NCI-H2107 treated with DMSO at 0.1 percent for 48 hours (cell line): Measurements from ENCODE around the gene EVA1A.

Experiments
- DNase-seq: peaks from one replicate; lab custom pipeline; 2025; ENCODE audit not compliant: unreplicated experiment; lab: John Stamatoyannopoulos, UW

EVA1A gene

DNA sequence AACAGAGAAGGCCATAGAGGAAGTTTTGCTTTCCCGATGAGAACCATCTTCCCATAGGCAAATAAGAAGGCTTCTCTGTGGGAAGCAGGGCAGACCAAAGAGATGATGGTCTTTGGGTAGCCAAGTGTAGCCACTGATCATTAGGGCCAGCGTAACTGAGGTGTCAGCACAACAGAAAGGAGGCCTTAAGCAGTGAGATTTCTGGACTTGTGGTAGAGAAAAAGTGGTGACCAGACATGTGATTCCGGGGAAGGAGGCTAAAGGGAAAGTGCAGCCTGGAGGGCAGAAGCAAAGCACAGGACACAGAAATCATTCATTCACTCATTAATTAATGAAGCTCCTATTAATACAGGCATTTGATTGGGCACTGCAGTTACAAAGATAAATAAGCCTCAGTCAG lies 15.4 kb downstream of the EVA1A start:
- no peak for DNase-seq

DNA sequence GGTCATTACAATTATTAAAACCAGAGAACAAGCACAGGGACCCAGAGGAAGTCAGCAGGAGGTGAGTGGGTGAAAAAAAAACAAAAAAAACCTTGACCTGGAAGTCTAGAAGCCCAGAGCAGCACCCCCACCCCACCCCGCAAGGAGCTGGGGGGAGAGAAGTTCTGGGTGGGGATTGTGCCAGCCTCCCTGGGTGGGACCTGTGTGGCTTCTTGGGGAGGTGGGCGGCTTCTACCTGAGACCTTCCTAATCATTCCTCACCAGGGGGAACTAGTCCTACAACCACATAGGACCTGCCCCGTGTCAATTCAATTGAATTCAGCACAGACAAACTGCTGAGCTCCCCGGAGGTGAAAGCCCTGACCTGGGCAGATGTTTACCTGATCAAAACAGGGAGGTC lies 17.3 kb downstream of the EVA1A start:
- no peak for DNase-seq

DNA sequence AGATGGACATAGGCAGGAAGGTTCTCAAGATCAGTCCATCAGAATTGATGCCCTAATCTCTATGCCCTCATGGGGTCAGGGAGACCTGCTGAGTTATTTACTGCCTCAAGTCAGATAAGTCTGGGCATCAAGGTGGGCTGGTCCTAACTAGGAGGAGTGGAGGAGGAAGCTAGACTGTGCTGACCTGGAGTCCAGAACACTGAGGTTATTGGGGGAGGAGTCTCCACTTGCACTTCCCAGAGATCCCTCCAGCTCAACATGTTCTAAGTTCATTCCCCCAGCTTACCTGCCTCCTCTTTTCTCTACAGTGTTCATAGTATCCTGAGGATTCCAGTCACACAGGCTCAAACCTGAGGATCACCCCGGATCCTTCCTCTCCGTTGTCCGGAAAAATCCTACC lies 19.3 kb downstream of the EVA1A start:
- no peak for DNase-seq

DNA sequence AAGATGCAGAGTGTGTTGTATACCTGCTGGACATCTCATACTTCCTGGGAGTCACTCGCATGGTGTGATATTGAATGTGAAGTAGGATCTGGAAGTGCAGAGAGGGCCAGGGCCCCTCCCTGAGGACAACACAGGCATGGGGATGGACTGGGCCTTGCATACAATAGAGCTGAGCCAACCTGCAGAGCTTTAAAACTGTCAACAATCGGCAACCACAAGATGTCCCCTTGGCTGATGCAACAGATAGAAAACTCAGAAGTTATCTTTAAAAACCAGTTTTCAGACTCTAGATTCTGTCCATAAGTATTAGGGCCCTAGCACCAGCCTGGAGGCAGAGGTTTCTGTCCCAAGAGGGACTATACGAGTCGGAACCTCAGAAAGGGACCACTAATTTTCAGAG lies 19.7 kb downstream of the EVA1A start:
- no peak for DNase-seq

DNA sequence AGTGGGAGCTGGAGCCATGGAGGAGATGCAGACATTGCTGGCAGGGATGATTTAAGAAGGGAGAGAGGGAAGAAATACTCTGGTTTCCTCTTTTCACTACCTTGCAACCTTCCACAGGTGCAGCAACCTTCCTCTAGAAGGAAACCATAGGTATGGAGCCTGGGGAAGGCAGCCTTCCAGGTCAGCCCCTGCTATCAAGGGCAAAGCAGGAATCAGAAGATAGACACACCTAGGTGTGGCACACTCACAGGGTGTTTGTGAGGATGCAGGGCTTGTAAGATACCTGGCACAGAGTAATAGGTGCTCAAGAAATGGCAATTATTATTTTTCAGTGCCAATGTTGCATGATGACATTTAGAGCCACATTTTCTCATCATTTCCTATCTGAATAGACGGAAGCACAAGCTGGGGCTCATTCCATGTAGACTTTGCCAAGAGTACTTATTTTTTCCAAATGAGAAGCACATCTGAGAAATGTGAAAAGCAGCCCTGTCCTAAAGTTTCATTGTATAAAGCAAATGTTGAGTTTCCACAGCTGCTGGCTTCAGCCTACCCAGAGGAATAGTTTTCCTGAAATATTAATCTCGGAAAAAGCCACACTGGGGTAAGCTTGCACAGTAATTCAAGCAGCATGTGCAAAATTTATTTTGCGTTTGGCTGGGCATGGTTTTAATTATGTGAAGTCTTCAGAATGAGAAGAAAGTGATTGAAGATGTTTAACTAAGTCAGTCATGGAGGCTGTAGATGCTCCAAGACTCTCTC lies 20.6 kb downstream of the EVA1A start:
- no peak for DNase-seq

DNA sequence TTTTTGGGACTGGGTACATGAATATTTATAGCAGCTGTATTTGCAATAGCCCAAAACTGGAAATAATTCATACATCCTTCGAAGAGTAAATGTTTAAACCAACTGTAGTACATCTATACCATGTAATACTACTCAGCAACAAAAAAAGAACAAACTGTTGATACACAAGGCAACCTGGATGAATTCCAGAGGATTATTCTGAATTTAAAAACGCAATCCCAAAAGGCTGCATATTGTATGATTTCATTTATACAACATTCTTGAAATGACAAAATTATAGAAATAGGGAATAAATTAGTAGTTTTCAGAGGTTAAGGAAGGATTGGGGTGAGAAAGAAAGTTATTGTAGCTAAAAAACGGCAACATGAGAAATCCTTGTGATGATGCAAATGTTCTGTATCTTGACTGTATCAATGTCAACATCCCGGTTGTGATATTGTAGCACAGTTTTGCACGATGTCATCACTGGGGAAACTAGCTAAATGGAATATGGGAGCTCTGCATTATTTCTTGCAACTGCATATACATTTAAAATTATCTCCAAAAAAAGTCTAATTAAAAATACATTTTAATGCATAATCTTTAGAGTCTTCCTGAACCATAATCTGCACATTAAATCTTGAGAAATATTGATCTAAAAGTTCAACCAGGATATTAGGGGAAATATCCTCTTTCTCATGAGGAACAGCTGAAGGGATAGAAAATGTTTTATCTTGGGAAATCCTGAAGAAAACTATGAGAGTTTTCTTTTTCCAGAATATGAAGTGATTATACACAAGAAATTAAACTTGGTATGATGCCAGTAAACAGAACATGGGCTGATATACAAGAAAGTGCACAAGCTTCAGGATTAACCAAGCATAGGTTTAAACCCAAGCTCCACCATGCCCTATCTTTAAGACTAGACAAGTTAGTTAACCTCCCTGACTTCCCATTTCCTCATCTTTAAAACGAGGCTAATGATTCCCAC lies 21.9 kb downstream of the EVA1A start:
- DNase-seq: no peak

DNA sequence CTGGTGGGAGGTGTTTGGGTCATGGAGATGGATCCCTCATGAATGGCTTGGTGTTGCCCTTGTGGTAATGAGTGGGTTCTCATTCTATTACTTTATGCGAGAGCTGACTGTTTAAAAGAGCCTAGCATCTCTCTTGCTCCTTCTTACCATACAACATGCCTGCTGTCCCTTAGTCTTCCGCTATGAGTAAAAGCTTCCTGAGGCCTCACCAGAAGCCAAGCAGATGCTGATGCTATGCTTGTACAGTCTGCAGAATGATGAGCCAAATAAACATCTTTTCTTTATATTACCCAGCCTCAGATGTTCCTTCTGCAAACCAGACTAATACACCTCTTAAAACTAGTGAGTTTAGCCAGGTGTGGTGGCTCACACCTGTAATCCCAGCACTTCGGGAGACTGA lies 23.1 kb downstream of the EVA1A start:
- DNase-seq: no peak

DNA sequence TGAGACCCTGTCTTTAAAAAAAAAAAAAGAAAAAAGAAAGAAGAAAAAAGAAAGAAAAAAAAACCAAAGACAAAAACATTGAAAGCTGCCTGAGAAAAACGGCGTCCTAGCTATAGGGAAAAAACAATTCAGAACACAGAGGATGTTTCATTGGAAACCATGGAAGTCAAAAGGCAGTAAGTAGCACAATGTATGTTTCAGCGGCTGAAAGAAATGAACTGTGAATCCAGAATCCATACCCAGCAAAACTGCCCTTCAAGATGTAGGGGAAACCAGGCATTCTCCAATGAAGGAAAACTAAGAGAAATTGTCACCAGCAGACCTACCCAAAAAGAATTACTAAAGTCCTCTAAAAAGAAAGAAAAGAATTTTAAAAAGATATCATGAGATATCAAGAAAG lies 27.6 kb downstream of the EVA1A start:
- no peak for DNase-seq

DNA sequence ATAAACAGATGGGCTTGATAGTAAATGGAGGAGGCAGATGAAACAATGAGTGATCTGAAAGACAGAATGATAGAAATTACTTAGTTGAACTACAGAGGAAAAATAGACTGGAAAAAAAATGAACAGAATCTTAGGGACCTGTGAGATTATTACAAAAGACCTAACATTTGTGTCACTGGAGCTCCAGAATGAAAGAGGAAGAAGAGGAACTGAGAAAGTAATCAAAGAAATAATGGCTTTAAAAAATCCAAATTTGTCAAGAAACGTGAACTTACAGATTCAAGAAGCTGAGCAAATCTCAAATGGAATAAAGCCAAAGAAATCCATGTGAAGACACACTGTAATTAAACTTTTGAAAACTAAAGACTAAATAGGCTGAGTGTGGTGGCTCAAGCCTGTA lies 28.3 kb downstream of the EVA1A start:
- DNase-seq: no peak

DNA sequence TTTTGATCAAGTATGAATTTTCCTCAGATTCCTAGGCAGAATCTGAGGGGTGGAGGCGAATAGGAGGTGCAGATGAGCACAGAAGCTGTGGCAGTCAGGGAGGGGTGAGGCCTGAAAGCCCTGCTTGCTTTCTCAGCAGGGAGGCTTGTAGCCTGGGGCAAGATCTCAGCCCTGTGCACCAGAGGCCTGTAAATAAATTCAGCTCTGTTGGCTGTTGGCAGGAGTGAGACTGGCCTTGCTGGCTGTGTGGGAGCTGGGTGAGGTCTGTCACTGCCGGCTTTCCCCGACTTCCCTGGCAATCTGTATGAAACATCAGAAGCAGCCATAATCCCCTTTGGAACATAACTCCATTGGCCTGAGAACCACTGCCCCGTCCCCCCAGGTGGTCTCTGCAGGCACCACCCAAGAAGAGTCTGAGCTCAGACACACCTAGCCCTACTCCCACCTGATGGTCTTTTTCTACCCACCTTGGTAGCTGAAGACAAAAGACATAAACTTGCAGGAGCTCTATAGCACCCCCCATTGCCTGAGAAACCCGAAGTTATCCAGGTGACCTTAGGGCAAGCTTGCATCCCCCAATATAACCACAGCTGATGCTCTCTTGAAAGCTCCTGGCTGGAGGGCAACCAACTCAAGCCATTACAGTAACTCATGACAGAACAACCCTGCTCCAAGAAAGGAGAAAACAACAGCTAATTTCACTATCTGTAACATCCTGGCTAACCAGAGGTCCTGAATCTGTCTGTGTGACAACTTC lies 32.3 kb downstream of the EVA1A start:
- no peak for DNase-seq

DNA sequence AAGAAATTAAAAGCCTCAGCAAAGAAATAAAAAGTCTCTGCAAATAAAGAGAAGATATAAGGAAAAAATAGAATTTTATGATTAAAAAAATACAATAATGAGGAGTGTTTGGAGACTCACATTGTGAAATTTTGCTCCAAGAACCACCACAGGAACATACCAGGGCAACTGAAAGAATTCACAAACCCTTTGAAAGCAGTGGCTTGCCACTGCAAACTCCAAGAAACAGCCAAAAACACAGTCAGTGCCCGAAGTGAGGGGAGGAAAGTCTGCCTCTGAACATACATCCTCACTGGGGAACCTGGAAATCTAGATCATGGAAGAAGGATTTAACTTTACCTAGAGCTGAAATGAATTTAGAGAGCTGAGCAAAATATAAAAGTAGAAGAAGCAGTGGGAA lies 33.1 kb downstream of the EVA1A start:
- DNase-seq: no peak

DNA sequence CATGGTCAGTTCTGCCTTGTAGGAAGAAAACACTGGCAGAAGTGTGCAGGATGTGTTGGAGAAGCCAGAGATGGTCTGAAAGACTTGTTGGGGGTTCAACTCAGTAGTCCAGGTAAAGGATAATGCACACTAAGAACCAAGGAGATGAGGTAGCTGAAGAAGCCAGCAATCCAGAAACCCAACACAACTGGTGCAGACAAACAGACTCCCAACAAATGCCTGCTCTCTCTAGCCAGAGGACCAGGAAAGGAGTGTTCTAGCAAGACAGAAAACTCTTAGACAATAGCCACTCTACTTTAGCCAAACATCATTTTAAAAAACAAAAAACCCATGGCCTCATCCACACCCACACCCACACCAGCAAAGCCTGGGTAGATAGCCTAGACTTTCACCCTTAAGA lies 33.9 kb downstream of the EVA1A start:
- DNase-seq: no peak

DNA sequence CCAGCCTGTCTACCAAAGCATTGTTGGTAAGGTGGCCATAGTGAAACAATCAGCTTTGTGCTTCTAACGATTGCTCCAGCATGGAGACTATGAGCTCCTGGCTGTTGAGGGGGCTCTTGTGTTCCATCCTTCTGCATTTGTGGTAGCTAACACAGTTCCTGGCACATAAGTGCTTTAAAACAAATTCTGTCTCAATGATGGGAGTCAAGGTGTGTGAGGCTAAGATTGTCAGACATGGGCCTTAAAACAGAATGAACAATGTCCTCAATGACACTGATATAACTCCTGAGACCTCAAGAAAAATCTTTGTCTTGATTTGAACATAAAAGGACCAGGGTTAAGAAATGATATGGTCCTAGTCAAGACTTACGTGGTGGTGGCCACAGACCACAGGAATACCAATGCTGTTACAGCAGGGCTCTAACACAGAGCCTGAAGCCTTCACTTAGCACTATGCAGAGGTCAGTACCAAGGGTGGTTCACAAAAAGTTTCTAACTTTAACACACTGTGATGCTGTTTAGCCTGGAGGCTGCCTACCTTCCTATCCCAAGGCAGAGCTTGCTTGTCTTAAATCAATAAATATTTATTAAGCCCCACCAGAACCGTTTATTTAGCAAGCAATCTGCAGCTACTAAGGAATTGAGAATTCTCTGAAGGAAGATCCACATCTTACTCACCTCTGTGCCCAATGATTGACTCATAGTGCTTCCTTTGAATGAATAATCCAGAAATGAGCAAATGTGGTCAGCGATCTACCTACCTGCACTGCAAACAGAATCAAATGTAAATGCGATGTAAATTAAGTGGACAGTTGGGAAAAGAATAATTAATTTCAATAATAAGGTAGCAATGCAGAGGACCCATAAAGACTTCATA lies 35.1 kb downstream of the EVA1A start:
- no peak for DNase-seq

DNA sequence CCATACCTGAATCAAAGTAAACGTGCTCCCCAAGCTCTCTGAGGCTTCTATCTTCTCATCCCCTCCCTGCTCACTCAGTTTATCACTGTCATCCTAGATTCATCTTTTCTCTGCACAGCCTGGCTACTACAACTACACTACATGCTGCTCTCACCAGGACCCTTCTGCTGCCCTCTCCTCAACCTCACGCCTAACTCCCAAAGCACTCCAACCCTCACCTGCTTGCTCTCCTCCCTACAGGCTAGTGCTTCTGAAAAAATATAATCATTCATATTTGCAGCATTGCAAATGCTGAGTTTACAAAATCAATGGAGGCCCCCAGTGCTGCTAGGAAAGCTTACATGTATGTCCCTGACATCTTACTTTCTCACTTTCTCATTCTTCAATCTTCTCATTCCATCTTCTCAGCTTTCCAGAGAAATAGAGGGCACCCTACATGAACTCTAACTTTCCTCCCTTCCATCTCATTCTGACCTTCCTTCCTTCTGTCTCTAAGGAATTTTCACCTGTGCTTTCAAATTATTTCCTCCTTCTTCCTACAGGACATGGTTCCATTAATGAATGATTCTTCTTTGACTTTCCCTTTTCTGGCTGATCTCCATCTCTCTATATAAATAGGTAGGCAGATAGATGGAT lies 36.3 kb downstream of the EVA1A start:
- no peak for DNase-seq

DNA sequence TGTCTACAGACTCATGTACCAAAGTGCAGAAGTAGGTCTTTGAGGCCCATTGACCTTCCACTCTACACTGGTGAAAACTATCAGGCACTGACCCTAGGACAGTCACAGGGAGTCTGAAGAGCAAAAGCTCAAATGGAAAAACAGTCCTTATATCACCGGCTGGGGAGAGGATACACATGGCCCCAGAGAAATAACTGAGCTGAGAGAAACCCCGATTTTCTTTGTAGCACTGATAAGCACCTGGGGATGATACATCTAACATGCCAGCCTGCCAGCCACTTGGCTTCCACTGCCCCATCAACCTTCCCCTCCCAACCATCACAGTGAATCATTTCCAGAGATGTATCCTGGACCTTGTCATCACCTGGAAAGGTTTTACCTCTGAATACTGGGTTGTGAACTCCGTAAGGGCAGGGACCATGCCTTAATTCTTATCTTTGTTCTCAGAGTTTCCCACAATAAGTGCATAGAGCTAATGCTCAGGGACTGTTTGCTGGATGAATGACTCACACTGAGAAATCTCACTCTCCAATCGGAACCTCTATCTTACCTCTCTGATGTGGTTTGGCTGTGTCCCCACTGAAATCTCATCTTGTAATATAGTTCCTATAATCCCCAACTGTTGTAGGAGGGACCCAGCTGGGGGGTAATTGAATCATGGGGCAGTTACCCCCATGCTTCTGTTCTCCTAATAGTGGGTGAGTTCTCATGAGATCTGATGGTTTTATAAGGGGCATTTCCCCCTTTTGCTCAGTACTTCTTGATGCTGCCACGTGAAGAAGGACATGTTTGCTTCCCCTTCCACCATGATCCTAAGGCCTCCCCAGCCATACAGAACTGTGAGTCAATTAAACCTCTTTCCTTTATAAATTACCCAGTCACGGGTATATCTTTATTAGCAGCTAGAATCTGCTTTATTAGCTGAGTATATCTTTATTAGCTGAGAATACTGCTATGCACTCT lies 37.1 kb downstream of the EVA1A start:
- DNase-seq: no peak

DNA sequence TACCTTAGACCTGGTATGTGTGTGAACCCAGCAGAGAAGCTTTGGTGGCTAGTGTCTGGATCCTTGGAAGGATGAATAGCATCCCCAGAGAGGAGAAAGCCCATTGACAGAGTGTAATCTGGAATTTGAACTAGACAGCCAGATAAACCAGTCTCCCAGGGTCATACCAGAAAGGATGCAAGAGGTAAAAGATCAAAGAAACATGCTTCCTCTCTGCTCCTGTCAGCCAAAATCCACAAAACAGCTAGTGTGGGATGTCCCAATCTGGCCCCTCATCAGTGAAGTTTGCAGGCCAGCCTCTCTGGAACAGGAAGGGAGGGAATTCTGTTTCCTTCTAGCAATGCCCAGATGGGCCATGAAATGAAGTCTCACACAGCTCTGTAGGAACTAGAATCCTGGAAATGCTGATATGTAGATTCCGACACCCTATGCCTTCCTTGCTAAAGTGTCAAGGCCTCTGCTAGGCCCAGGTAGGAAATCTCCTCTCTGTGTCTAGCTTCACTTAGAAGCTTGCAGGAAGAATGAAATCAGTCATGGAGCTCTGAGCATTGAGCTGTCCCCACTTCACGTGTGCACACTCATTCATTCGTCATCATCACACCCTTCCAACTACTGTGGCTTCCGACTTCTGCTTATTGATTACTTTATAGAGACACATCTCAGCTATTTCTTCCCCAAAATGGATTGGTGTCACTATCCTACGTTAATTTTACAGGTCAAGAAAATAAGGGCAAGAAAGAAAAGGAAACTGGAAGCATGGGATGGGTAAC lies 38.0 kb downstream of the EVA1A start:
- DNase-seq: no peak

DNA sequence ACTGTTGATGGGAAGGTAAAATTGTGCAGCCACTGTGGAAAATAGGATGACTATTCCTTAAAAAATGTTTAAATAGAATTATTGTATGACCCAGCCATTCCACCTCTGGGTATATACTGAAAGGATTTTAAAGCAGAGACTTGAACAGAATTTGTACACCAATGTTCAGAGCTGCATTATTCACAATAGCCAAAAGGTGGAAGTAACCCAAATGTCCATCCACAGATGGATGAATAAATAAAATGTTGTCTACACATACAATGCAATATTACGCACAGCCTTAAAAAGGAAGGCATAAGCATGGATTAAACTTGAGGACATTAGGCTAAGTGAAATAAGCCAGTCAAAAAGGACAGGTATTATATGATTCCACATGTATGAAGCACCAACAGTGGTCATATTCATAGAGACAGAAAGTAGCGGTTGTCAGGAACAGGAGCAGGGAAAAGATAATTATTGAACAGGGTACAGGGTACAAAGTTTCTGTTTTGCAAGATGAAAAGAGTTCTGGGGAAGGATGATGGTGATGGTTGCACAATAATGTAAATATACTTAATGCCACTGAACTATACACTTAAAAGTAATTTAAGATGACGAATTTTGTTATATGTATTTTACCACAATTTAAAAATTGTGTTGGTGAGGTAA lies 39.4 kb downstream of the EVA1A start:
- no peak for DNase-seq

DNA sequence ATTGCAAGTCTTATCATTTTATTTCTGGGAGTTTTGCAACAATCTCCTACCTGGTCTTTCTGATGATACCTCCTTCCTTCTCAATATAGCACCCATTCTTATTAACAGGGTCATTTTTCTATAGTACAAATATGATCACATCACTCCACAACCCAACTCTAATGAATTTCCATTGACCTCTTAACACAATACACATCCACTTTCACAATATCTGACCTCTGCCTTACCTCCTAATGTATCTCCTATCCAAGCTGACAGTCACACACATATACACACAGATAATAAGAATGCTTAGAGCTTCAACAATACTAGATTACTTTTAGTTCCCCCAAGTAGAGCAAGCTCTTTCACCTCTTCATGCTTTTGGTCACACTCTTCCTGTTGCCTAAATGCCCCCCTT lies 40.9 kb downstream of the EVA1A start:
- DNase-seq: no peak
